COLO829 (cell line): ENCODE results near the gene C1QL4.
"Not testable (repeated sequence)": the region's sequence is repeated elsewhere in the genome, so short reads cannot be mapped to it uniquely, and the experiment has no call there.

Source experiments
- DNase-seq: peaks from one replicate; pipeline ENCODE4 v3.0.0; 2012; ENCODE audit warnings: low spot score

The C1QL4 gene

DNA sequence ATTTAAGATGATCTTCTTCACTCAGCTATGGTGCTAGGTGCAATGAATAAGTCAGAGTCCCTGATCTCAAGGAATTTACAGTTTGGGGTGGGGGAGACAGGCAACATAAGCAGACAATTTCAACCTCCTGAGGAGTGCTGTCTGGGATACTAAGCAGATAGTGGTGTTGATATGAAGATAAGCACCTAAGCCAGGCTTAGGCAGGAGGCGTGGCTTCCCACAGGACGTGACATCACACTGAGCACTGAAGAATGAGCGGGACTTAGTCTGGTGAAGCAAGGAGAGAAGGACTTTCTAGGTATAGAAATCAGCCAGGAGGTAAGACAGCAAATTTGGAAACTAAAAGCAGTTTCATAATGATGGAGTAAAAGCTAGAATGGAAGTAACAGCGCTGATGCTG is 35.2 kb downstream of the C1QL4 start:
- DNase-seq = no peak

DNA sequence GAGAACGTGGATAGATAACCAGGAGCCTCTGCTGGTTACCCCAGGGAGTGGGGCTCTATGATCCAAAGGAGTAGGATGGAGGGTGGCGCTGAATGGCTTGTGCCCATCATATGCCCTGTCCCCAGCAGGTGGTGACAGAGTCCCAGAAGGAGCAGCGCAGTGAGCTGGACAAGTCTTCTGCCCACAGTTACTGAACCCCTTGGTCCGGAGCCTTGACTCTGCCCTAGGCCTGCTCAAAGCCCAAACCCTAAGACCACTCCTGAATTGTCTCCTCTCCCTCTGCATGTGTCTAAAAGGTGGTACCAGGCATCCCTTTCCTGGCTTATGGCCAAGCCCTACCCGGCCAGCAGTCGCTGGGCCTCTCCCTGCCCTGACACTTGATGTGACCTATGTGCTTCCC is 38.8 kb downstream of the C1QL4 start:
- DNase-seq = no peak

DNA sequence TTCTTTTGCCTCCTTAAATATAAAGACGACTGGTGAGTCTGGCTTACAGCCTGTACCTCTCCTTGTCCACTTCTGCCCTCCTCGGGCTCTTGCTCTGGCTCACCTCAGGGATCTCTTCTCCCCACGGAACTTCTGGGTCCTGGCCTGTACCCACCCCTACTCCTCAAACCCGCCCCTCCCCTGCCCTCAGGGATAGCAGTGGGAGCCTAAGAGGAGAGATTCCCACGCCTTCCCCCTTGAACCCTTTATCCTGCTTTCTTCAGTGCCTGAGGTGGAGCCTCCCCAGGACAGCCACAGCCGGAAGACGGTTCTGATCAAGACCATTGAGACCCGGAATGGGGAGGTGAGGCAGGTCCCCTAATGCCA is 39.3 kb downstream of the C1QL4 start:
- DNase-seq = no peak

GRCh38 chr12:49296836-49297694 is 39.9 kb downstream of the C1QL4 start:
- DNase-seq = peak; percentile 53

GRCh38 chr12:49296034-49296835 is 40.8 kb downstream of the C1QL4 start:
- peak; percentile 35 for DNase-seq

GRCh38 chr12:49295082-49295936 is 41.7 kb downstream of the C1QL4 start, which contains the start of gene PRPH:
TSS of gene PRPH (plus strand) at chr12:49295147. CDS start at chr12:49295201, 54 bp downstream.
- DNase-seq = no peak

DNA sequence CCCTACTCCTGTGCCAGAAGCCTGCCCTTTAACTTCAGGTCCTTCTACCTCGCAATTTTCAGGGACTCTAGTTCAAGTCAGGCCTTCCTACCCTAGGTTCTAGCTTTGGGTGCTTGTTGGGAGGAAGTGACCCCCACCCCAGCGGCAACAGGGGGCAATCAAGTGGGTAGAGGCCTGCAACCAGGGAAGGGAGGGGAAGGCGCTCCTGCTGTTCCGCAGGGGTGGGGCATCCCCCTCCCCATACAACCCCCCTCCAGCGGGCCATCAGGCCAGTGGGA is 42.2 kb downstream of the C1QL4 start:
- DNase-seq = no peak

DNA sequence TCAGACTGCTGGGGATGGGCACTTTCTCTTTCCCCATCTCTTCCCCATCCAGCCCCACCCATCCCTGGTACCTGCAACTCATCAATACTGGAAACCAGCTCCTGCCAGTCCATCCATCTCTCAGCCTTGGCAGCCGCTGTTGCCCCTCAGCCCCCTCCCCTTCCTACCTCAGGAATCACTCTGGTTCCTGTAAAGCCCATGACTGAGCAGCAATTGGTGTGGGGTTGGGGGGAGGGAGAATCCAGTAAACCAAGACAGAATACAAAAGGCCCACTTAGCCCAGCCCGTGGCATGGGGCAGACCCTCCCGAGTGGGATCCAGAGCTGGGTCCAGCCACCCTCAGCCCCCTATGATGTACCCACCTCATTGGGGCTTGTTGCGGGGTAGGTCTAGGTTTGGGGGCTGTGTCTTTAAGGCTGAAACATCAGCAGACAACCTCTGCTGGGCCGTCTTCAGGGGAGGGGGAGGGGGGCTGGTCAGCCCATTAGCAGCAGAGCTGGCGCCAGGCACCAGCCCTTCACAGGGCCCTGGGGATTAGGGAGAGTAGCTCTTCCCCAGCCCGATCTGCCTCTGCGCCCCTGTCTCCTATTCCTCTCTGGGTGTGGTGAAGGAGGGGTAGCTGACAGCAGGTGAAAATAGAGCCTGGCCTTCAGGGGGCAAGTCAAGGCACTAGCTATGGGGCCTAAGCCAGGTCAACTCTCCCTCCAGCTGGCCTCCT is 42.7 kb downstream of the C1QL4 start:
- no peak for DNase-seq

- DNase-seq = no peak
Measured at GRCh38 chr12:49293056-49293956, 43.7 kb downstream of the C1QL4 start.

DNA sequence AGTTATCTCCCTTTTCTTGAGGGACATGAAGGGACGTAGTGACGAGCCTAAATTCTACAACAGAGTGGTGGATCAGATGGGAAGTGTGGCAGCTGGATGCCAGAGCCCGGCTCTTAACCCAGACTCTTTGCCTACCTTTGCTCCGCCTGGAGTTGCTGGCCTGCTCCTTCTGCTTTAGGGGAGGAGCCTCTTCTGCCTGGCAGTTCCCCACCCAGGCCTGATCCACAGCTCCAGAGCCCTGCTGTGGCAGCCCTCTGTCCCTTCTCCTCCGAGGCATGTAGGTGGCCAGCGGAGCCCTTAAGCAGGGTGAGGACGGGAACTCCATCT is 44.3 kb downstream of the C1QL4 start:
- DNase-seq = no peak

GRCh38 chr12:49288922-49289555 is 47.9 kb downstream of the C1QL4 start:
- DNase-seq = no peak

- peak; percentile 58 for DNase-seq
Measured at GRCh38 chr12:49288412-49288853, 48.6 kb downstream of the C1QL4 start.

- no peak for DNase-seq
Measured at GRCh38 chr12:49287876-49288275, 49.1 kb downstream of the C1QL4 start.

- DNase-seq = no peak
Measured at GRCh38 chr12:49284672-49285071, 52.3 kb downstream of the C1QL4 start.

GRCh38 chr12:49283541-49284429 is 53.2 kb downstream of the C1QL4 start:
- no peak for DNase-seq

DNA sequence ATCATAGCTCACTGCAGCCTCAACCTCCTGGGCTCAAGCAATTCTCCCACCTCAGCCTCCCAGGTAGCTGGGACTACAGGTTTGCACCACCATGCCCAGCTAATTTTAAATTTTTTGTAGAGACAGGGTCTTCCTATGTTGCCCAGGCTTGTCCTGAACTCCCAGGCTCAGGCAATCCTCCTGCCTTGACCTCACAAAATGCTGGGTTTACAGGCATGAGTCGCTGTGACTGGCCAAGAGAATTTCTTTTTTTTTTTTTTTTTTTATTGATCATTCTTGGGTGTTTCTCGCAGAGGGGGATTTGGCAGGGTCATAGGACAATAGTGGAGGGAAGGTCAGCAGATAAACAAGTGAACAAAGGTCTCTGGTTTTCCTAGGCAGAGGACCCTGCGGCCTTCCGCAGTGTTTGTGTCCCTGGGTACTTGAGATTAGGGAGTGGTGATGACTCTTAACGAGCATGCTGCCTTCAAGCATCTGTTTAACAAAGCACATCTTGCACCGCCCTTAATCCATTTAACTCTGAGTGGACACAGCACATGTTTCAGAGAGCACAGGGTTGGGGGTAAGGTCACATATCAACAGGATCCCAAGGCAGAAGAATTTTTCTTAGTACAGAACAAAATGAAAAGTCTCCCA is 54.1 kb downstream of the C1QL4 start:
- not testable (repeated sequence) for DNase-seq
